Ovary (tissue), 10 donors: Measurements from ENCODE around the gene TBC1D32. TPM values are rescaled to one million over a fixed set of nuclear protein-coding genes. Genes with fewer than 3 reads are reported as not detected.
"Not testable (repeated sequence)": the region's sequence is repeated elsewhere in the genome, so short reads cannot be mapped to it uniquely, and the experiment has no call there.

ENCODE experiments used
- DNase-seq, 5 donors: peaks; one replicate each; pipeline ENCODE4 v3.0.0-alpha.2; 2019 to 2020
- H3K27ac ChIP-seq, 2 donors: fragments of 200-600 bp; one replicate each; pipeline versions ENCODE4 v1.5.1 to v1.8.0; 2019 to 2022
- H3K27me3 ChIP-seq: fragments of 200-600 bp; one replicate; pipeline ENCODE4 v1.8.0; 2022
- H3K36me3 ChIP-seq: fragments of 200-600 bp; sonication (generic); one replicate; pipeline ENCODE4 v1.5.1; 2019
- H3K4me1 ChIP-seq: one replicate; pipeline ENCODE4 v1.8.1; 2013; ENCODE audit warnings: mild to moderate bottlenecking, moderate library complexity; ENCODE audit not compliant: insufficient read depth
- H3K4me3 ChIP-seq: fragments of 200-600 bp; sonication (generic); one replicate; pipeline ENCODE4 v1.5.1; 2017
- H3K9me3 ChIP-seq, 2 donors: fragments of 200-600 bp in 1 of 2; sonication (generic) in 1 of 2; one replicate each; pipeline versions ENCODE4 v1.5.1 to v1.8.1; 2013 to 2019; ENCODE audit warnings: mild to moderate bottlenecking in 1 of 2, moderate library complexity in 1 of 2
- EP300 ChIP-seq: sonication (generic); formaldehyde crosslinking; IDR thresholded peaks from one replicate; pipeline ENCODE4 v1.6.1; 2017; ENCODE audit warnings: antibody characterized with exemption
- POLR2A ChIP-seq: fragments of 450-650 bp; IDR thresholded peaks from one replicate; pipeline ENCODE4 v1.6.1; 2017; ENCODE audit warnings: antibody characterized with exemption, mild to moderate bottlenecking, moderate library complexity
- WGBS, 3 donors: extraction: QIAGEN DNeasy Blood & Tissue Kit in 1 of 3; methylation state at CpG; one replicate each; pipeline versions ENCODE4 v1.1.5 to v1.1.7; 2013 to 2017; 5-methylcytosine and 5-hydroxymethylcytosine counted together
- intact Hi-C, 4 donors: fragments of 100-400 bp; cut with DNase I; formaldehyde crosslinking; loops; one replicate each; pipeline versions ENCODE4 v1.11.0 to v1.15.1; 2022 to 2023
- long read RNA-seq, 3 donors: library from polyadenylated mRNA in 2 of 3; unstranded in 2 of 3; transcript quantifications; one replicate each; pipeline ENCODE4 v2.0.0 and lab custom pipeline, GENCODE V29; 2021 to 2026
- polyA plus RNA-seq, 2 donors: library from polyadenylated mRNA; stranded (reverse); fragments of 200-250 nt in 1 of 2; fragments of 350-450 nt in 1 of 2; fragmentation: Illumina TruSeq in 1 of 2; extraction: RNeasy Lipid Tissue Mini Kit (QIAGEN cat#74804) in 1 of 2; gene quantifications; one replicate each; pipeline ENCODE4 v1.2.3, GENCODE V29; 2013 to 2014
- total RNA-seq, 7 donors: library from RNA; depleted of rRNA in 2 of 7; stranded (reverse); fragments of >200 nt in 2 of 7; fragmentation: NEBNext Ultra II Directional in 3 of 7; extraction: Animal tissue kit (Norgen Biotek cat#: 25700) in 3 of 7; gene quantifications; one replicate each; pipeline versions ENCODE4 v1.1.0 to v1.2.4, GENCODE V29; 2016 to 2023
- TF ChIP-seq, protein P1 (sequence below), 3 donors: fragments of 450-650 bp in 2 of 3; fragments of 200-600 bp in 1 of 3; IDR thresholded peaks; one replicate each; pipeline versions ENCODE4 v1.5.1 to v1.8.0; 2016 to 2022; ENCODE audit warnings: antibody characterized with exemption in 3 of 3, mild to moderate bottlenecking in 1 of 3
- donor health status: DM: no; HTN: no; CAD: no; lungs with moderate emphysema.
- donor health status: DM: no; HTN: no; CAD: no.
- donor health status: Bipolar disorder and iron deficiency.
- donor health status: DM: yes; HTN: yes; CAD: no.
- donor health status: DM: no; HTN: no; CAD: no.
- donor health status: DM: yes; HTN: yes; CAD: no.

Gene TBC1D32
- 10 to 100 TPM in 1 of 7 donors, 1 to 10 TPM in 6; 6.3 to 13.4 (median 8.6) TPM for total RNA-seq
- 1 to 10 TPM; 2.4 to 2.8 TPM for polyA plus RNA-seq
- long read RNA-seq, donor 1, partial matches to known transcripts, result 0 of 2 reads
- long read RNA-seq, donor 1, other reads (novel, unspliced or antisense), result 2 of 2 reads
- long read RNA-seq, donor 2, result 0 reads
- long read RNA-seq, donor 3, full-length matches to known transcripts, result 2 of 3 reads
- long read RNA-seq, donor 3, partial matches to known transcripts, result 0 of 3 reads
- long read RNA-seq, donor 3, other reads (novel, unspliced or antisense), result 1 of 3 reads

DNA sequence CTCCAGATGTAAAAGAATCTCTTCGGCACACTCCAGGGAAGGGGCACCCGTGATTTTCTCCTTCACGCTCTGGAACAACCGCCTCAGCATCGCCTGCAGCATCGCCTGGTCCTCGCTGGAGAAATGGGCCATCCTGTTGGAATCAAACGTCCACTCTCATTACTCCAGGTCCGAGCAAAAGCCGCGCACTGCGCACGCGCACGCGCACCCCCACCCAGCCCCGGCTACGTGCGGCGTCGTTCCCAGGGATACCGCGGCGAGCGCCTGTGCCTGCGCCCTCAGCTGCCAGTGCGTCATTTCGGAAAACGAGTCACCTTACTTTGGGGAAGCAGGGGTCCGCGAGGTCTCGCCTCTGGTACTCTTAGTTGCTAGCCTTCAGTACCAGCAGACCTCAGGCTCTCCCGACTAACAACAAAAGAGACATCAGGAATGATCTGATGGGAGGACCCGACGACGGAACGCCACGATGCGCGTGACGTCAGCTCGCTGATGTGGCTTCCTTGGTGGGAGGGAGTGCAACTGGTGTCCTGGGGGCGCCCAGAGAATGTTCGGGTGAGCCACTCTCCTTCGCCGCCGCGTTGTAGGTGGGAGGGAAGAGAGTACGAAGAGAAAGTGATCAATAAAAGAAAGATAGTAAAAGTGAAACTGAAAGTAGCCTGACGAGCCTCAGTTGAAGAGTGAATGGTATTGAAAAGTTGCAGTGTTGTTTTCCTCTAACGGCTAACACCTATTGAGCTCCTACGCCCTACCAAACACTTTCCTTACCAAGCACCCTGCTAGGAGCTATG is at the start of gene TBC1D32:
Gene TBC1D32, minus strand, starts transcription at position 182 of the 788 bp plus-strand sequence. Its CDS starts 50 bp downstream, at position 132.
- Histone ChIP-seq H3K4me1 (peaks cover 3% of the 10 kb centered on the region), H3K27me3 (no peaks in the 10 kb centered on the region), H3K36me3 (no peaks in the 10 kb centered on the region), H3K9me3 (no peaks in the 10 kb centered on the region), H3K4me3 (peak within 1 kb of the TSS; percentile 53), H3K27ac (peak within 1 kb of the TSS; percentile 82 to 95)
- DNase-seq, result peak; percentile 91 to 96 (median 95)
- intact Hi-C loops, result no loop called here
- 0 to 1% (median 1%) methylated on average over 52 of the region's 52 CpGs for WGBS, 3 donors
- TF ChIP-seq, protein P1, sequence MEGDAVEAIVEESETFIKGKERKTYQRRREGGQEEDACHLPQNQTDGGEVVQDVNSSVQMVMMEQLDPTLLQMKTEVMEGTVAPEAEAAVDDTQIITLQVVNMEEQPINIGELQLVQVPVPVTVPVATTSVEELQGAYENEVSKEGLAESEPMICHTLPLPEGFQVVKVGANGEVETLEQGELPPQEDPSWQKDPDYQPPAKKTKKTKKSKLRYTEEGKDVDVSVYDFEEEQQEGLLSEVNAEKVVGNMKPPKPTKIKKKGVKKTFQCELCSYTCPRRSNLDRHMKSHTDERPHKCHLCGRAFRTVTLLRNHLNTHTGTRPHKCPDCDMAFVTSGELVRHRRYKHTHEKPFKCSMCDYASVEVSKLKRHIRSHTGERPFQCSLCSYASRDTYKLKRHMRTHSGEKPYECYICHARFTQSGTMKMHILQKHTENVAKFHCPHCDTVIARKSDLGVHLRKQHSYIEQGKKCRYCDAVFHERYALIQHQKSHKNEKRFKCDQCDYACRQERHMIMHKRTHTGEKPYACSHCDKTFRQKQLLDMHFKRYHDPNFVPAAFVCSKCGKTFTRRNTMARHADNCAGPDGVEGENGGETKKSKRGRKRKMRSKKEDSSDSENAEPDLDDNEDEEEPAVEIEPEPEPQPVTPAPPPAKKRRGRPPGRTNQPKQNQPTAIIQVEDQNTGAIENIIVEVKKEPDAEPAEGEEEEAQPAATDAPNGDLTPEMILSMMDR (IDR thresholded peaks at IDR 0.05), result peak in 1 of 3 donors; percentile 31
- peak; percentile 64 for TF ChIP-seq POLR2A
- TF ChIP-seq EP300, result peak; percentile 29

GRCh38 chr6:121383478-121383877 is 49.2 kb upstream of the TBC1D32 start:
- Histone ChIP-seq H3K4me1 (no peaks in the 10 kb centered on the region), H3K27me3 (no peaks in the 10 kb centered on the region), H3K9me3 (no peaks in the 10 kb centered on the region), H3K36me3 (no peaks in the 10 kb centered on the region), H3K27ac (no peak overlapping the region), H3K4me3 (no peak overlapping the region)
- intact Hi-C loops, result no loop called here
- TF ChIP-seq EP300 (no peak), POLR2A (no peak)
- TF ChIP-seq, protein P1 (IDR thresholded peaks at IDR 0.05), result no peak
- 59% methylated on average over 2 of the region's 2 CpGs for WGBS, 3 donors
- no peak for DNase-seq

- Histone ChIP-seq H3K36me3 (no peaks in the 10 kb centered on the region), H3K4me1 (no peaks in the 10 kb centered on the region), H3K4me3 (no peak overlapping the region), H3K27me3 (no peaks in the 10 kb centered on the region), H3K27ac (no peak overlapping the region), H3K9me3 (no peaks in the 10 kb centered on the region)
- DNase-seq, result no peak
- TF ChIP-seq, protein P1 (IDR thresholded peaks at IDR 0.05), result no peak
- TF ChIP-seq POLR2A, result no peak
- WGBS, 3 donors, result 31 to 39% (median 37%) methylated on average over 3 of the region's 3 CpGs
- intact Hi-C loops, result no loop called here
Observed at GRCh38 chr6:121382467-121383121, 48.3 kb upstream of the TBC1D32 start.

GRCh38 chr6:121376411-121376810 is 42.1 kb upstream of the TBC1D32 start:
- Histone ChIP-seq H3K36me3 (no peaks in the 10 kb centered on the region), H3K4me1 (no peaks in the 10 kb centered on the region), H3K9me3 (no peaks in the 10 kb centered on the region), H3K27me3 (no peaks in the 10 kb centered on the region), H3K4me3 (no peak overlapping the region), H3K27ac (no peak overlapping the region)
- TF ChIP-seq, protein P1 (IDR thresholded peaks at IDR 0.05), result no peak
- TF ChIP-seq POLR2A, result no peak
- no peak for TF ChIP-seq EP300
- no peak for DNase-seq
- intact Hi-C loops, result no loop called here
- WGBS, 3 donors, result 88 to 92% (median 90%) methylated on average over 4 of the region's 4 CpGs

GRCh38 chr6:121374219-121374618 is 39.9 kb upstream of the TBC1D32 start:
- H3K4me3 ChIP-seq, H3K36me3 ChIP-seq, H3K27ac ChIP-seq, H3K27me3 ChIP-seq, H3K4me1 ChIP-seq, H3K9me3 ChIP-seq, intact Hi-C loops, DNase-seq: not testable (repeated sequence)
- WGBS, 3 donors, result 94 to 100% (median 98%) methylated on average over 1 of the region's 1 CpG
